Measurements from ENCODE around the gene GDI1.

DNA sequence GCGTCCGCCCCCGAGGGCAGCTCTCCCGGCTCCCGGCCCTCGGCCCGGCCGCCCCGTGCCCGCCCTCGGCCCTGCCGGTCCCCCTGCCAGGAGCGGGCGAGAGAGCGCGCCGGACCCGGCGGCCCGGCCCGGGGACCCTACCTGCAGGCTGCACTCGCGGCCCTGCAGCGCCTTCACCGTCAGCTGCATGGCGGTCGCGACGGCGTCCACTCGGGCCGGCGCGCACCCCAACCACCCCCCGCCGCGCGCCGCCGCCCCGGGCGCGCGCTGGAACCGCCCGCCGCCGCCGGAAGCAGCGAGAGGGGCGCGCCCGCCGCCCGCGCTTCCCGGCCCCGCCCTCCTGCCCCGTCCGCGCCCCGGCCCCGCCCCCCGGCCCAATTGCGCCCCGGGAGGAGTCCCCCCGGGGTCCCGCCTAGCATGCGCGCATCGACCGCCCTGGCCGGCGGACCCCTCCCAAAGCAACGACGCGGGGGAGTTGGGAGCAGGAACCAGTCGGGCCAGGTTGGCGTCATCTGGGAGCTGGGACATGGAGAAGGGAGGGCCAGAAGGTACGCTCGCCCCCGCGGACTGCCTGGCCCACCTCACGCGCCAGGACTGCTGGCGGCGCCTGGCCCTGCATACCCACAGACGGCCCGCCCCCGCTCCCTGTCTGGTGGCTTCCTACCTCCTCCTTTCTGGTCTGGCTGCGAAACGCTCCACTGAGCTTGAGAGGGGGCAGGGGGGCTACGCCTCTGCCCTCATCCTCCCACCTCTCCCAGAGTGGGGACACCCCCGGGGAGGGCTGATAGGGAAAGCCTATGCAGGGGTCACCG is 49.6 kb downstream of the GDI1 start, which contains the start of gene UBL4A:
- TF ChIP-seq EZH2 (IDR thresholded peaks at IDR 0.05; ENCODE audit: low read length) = no peak
- TF ChIP-seq, protein P1, sequence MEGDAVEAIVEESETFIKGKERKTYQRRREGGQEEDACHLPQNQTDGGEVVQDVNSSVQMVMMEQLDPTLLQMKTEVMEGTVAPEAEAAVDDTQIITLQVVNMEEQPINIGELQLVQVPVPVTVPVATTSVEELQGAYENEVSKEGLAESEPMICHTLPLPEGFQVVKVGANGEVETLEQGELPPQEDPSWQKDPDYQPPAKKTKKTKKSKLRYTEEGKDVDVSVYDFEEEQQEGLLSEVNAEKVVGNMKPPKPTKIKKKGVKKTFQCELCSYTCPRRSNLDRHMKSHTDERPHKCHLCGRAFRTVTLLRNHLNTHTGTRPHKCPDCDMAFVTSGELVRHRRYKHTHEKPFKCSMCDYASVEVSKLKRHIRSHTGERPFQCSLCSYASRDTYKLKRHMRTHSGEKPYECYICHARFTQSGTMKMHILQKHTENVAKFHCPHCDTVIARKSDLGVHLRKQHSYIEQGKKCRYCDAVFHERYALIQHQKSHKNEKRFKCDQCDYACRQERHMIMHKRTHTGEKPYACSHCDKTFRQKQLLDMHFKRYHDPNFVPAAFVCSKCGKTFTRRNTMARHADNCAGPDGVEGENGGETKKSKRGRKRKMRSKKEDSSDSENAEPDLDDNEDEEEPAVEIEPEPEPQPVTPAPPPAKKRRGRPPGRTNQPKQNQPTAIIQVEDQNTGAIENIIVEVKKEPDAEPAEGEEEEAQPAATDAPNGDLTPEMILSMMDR (optimal IDR thresholded peaks at IDR 0.05 in 1 of 3, IDR thresholded peaks at IDR 0.05 in 1 of 3, conservative IDR thresholded peaks at IDR 0.05 in 1 of 3; ENCODE audit: extremely low read depth in 1 of 3, insufficient read depth in 2 of 3, low read length in 3 of 3) = no peak
